Parathyroid adenoma (tissue), 2 donors: ENCODE measurements around the gene ADCYAP1R1.

Experiments used
- H2AFZ ChIP-seq: fragments of 300-600 bp; sonication (generic); one replicate; pipeline ENCODE4 v1.7.0; 2017; ENCODE audit warnings: antibody characterized with exemption, mild to moderate bottlenecking
- H3K27ac ChIP-seq: fragments of 300-600 bp; sonication (generic); one replicate; pipeline ENCODE4 v1.7.0; 2017
- H3K27me3 ChIP-seq: fragments of 300-600 bp; sonication (generic); one replicate; pipeline ENCODE4 v1.7.0; 2017; ENCODE audit warnings: low read length; ENCODE audit not compliant: control insufficient read depth, insufficient read depth
- H3K36me3 ChIP-seq: fragments of 300-600 bp; sonication (generic); one replicate; pipeline ENCODE4 v1.7.0; 2017; ENCODE audit warnings: low read length; ENCODE audit not compliant: control insufficient read depth, insufficient read depth
- H3K4me1 ChIP-seq: fragments of 300-600 bp; sonication (generic); one replicate; pipeline ENCODE4 v1.7.0; 2017; ENCODE audit warnings: control low read depth
- H3K4me2 ChIP-seq: fragments of 300-600 bp; sonication (generic); one replicate; pipeline ENCODE4 v1.7.0; 2017; ENCODE audit warnings: low read length
- H3K4me3 ChIP-seq: fragments of 300-600 bp; sonication (generic); one replicate; pipeline ENCODE4 v1.7.0; 2017; ENCODE audit warnings: low read depth, low read length
- H3K79me2 ChIP-seq: fragments of 300-600 bp; sonication (generic); one replicate; pipeline ENCODE4 v1.7.0; 2017; ENCODE audit warnings: control low read depth
- H3K9ac ChIP-seq: fragments of 300-600 bp; sonication (generic); one replicate; pipeline ENCODE4 v1.7.0; 2017; ENCODE audit warnings: mild to moderate bottlenecking
- H3K9me3 ChIP-seq: fragments of 300-600 bp; sonication (generic); one replicate; pipeline ENCODE4 v1.7.0; 2017; ENCODE audit warnings: low read length; ENCODE audit not compliant: control insufficient read depth
- TF ChIP-seq, protein P1 (sequence below): fragments of 300-600 bp; sonication (generic); IDR thresholded peaks from one replicate; pipeline ENCODE4 v1.7.0; 2017; ENCODE audit warnings: antibody characterized with exemption, mild to moderate bottlenecking
- donor health status: primary hyperparathyroidism.

The ADCYAP1R1 gene

GRCh38 chr7:31065840-31066239, 13.7 kb downstream of the ADCYAP1R1 start:
- no peaks in the 10 kb centered on the region for H3K36me3 ChIP-seq
- no peaks in the 10 kb centered on the region for H3K79me2 ChIP-seq
- no peak overlapping the region for H3K9ac ChIP-seq
- no peak overlapping the region for H3K4me2 ChIP-seq
- no peak overlapping the region for H3K4me3 ChIP-seq
- no peaks in the 10 kb centered on the region for H3K27me3 ChIP-seq
- H3K9me3 ChIP-seq, result no peaks in the 10 kb centered on the region
- no peaks in the 10 kb centered on the region for H3K4me1 ChIP-seq
- H2AFZ ChIP-seq, result no peak overlapping the region
- TF ChIP-seq, protein P1, sequence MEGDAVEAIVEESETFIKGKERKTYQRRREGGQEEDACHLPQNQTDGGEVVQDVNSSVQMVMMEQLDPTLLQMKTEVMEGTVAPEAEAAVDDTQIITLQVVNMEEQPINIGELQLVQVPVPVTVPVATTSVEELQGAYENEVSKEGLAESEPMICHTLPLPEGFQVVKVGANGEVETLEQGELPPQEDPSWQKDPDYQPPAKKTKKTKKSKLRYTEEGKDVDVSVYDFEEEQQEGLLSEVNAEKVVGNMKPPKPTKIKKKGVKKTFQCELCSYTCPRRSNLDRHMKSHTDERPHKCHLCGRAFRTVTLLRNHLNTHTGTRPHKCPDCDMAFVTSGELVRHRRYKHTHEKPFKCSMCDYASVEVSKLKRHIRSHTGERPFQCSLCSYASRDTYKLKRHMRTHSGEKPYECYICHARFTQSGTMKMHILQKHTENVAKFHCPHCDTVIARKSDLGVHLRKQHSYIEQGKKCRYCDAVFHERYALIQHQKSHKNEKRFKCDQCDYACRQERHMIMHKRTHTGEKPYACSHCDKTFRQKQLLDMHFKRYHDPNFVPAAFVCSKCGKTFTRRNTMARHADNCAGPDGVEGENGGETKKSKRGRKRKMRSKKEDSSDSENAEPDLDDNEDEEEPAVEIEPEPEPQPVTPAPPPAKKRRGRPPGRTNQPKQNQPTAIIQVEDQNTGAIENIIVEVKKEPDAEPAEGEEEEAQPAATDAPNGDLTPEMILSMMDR, result no peak
- H3K27ac ChIP-seq, result no peak overlapping the region

GRCh38 chr7:31066516-31067130, 14.5 kb downstream of the ADCYAP1R1 start:
- Histone ChIP-seq H3K4me1 (no peaks in the 10 kb centered on the region), H3K9ac (no peak overlapping the region), H3K79me2 (no peaks in the 10 kb centered on the region), H2AFZ (no peak overlapping the region), H3K4me2 (no peak overlapping the region), H3K4me3 (no peak overlapping the region), H3K9me3 (no peaks in the 10 kb centered on the region), H3K27ac (no peak overlapping the region), H3K27me3 (no peaks in the 10 kb centered on the region), H3K36me3 (no peaks in the 10 kb centered on the region)
- TF ChIP-seq, protein P1, result no peak

DNA sequence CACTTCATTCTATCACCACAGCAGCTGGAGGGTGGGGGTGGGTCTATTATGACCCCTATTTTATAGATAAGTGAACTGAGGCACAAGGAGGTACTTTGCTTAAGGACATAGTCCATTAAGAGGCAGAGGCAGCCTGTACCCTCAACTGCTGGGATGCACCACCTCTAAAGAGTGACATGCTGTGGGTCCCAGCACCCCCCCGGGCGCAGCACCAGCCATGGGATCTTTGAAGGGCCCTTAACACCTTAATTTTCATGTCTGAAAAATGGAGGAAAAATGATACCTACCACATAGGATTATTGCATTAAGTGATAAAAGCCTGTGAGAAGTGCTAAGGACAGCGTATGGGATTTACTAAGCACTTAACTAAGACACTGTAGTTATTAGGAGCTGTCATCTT, 15.4 kb downstream of the ADCYAP1R1 start:
- TF ChIP-seq, protein P1, result no peak
- Histone ChIP-seq H3K27me3 (no peaks in the 10 kb centered on the region), H3K27ac (no peak overlapping the region), H3K9me3 (no peaks in the 10 kb centered on the region), H3K4me1 (no peaks in the 10 kb centered on the region), H2AFZ (no peak overlapping the region), H3K9ac (no peak overlapping the region), H3K36me3 (no peaks in the 10 kb centered on the region), H3K4me2 (no peak overlapping the region), H3K79me2 (no peaks in the 10 kb centered on the region), H3K4me3 (no peak overlapping the region)

DNA sequence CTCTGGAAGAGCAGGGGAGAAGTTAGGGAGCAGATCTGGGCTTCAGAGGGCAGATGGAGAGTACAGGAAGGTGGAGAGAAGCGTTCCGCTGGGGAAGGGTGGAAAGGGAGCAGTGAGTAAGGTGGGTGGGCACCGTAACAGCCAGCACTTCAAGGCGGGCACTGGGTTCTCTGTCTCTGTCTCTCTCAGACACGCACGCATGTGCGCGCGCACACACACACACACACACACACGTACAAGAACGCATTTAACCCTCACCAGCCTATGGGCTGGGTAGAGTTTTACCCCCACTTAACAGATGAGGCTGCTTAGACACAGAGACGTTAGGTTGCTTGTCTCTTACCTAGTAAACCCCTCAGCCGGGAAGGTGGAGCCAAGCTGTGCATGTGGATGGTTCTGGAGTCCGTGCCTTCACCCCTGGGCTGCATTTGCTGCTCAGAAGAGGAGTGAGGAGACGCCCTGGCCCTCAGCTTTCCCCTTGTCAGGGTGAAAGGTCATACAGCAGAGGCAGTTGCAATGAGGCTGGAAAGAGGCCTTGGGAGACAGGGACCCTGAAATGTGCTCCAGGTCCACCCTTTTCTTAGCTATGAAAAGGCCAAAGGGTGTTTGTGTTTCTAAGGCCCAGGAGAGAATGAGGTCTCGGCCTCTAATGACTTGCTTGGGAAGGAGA, 16.0 kb downstream of the ADCYAP1R1 start:
- no peak overlapping the region for H3K9ac ChIP-seq
- no peak overlapping the region for H3K4me3 ChIP-seq
- H3K36me3 ChIP-seq, result no peaks in the 10 kb centered on the region
- TF ChIP-seq, protein P1, result no peak
- H3K4me2 ChIP-seq, result no peak overlapping the region
- H3K27ac ChIP-seq, result no peak overlapping the region
- H3K27me3 ChIP-seq, result no peaks in the 10 kb centered on the region
- no peaks in the 10 kb centered on the region for H3K79me2 ChIP-seq
- no peak overlapping the region for H2AFZ ChIP-seq
- H3K4me1 ChIP-seq, result no peaks in the 10 kb centered on the region
- no peaks in the 10 kb centered on the region for H3K9me3 ChIP-seq
